ENCODE data around the gene FAM117B. TPM values are rescaled to one million over a fixed set of nuclear protein-coding genes. Genes with fewer than 3 reads are reported as not detected.

Gene FAM117B
- total RNA-seq, 1 donor from 2014 or later = 13.1 TPM

- Histone ChIP-seq H3K4me1 (peaks cover 41% of the 10 kb centered on the region), H3K27ac (no peak overlapping the region), H3K4me3 (no peak overlapping the region), H3K36me3 (no peaks in the 10 kb centered on the region), H3K27me3 (ENCODE audit: low read depth) (no peaks in the 10 kb centered on the region), H3K9me3 (no peaks in the 10 kb centered on the region)
- DNase-seq (no peak), ATAC-seq (no peak)
- no peak for TF ChIP-seq CTCF (IDR thresholded peaks at IDR 0.05)
- intact Hi-C loops (cut with DNase I) = no loop called here
These were observed 4.0 kb downstream of the FAM117B start for GRCh38 chr2:202638721-202639120.

- ATAC-seq (no peak), DNase-seq (no peak)
- Histone ChIP-seq H3K36me3 (no peaks in the 10 kb centered on the region), H3K4me1 (peaks cover 44% of the 10 kb centered on the region), H3K4me3 (no peak overlapping the region), H3K9me3 (no peaks in the 10 kb centered on the region), H3K27ac (no peak overlapping the region), H3K27me3 (ENCODE audit: low read depth) (no peaks in the 10 kb centered on the region)
- intact Hi-C loops (cut with DNase I) = no loop called here
- no peak for TF ChIP-seq CTCF (IDR thresholded peaks at IDR 0.05)
These were observed 4.5 kb downstream of the FAM117B start for GRCh38 chr2:202639231-202639630.

- TF ChIP-seq CTCF (IDR thresholded peaks at IDR 0.05) = no peak
- no peak overlapping the region for H3K4me3 ChIP-seq
- H3K27me3 ChIP-seq (ENCODE audit: low read depth) = no peaks in the 10 kb centered on the region
- H3K36me3 ChIP-seq = no peaks in the 10 kb centered on the region
- H3K9me3 ChIP-seq = no peaks in the 10 kb centered on the region
- intact Hi-C loops (cut with DNase I) = no loop called here
- H3K4me1 ChIP-seq = peaks cover 33% of the 10 kb centered on the region
- DNase-seq = no peak
- no peak for ATAC-seq
- H3K27ac ChIP-seq = peak overlapping the region; percentile 54
These were observed 7.8 kb downstream of the FAM117B start for GRCh38 chr2:202642567-202642966.

- intact Hi-C loops (cut with DNase I) = no loop called here
- TF ChIP-seq CTCF (IDR thresholded peaks at IDR 0.05) = no peak
These were observed 8.5 kb downstream of the FAM117B start for GRCh38 chr2:202643012-202643858.

GRCh38 chr2:202652119-202652518 is 17.4 kb downstream of the FAM117B start:
- Histone ChIP-seq H3K36me3 (no peaks in the 10 kb centered on the region), H3K4me3 (no peak overlapping the region), H3K27ac (no peak overlapping the region), H3K27me3 (ENCODE audit: low read depth) (no peaks in the 10 kb centered on the region), H3K4me1 (no peaks in the 10 kb centered on the region), H3K9me3 (no peaks in the 10 kb centered on the region)
- intact Hi-C loops (cut with DNase I) = no loop called here
- no peak for TF ChIP-seq CTCF (IDR thresholded peaks at IDR 0.05)
- ATAC-seq (no peak), DNase-seq (no peak)

More at GRCh38 chr2:202643012-202643858, 8.5 kb downstream of the FAM117B start:
- no peaks in the 10 kb centered on the region for H3K36me3 ChIP-seq
- peak overlapping the region; percentile 54 for H3K27ac ChIP-seq
- H3K4me1 ChIP-seq = peaks cover 28% of the 10 kb centered on the region
- no peaks in the 10 kb centered on the region for H3K9me3 ChIP-seq
- DNase-seq = no peak
- no peaks in the 10 kb centered on the region for H3K27me3 ChIP-seq (ENCODE audit: low read depth)
- no peak for ATAC-seq
- H3K4me3 ChIP-seq = no peak overlapping the region

All from lower lobe of right lung (tissue), 2 donors.